Measurements from ENCODE around the gene ICA1. TPM values are rescaled to one million over a fixed set of nuclear protein-coding genes. Genes with fewer than 3 reads are reported as not detected.
A peak's percentile ranks its signal among the peaks of the same experiment; 100 is the strongest.

The ICA1 gene
- total RNA-seq (ENCODE audit: low replicate concordance) = 5.8 and 13.1 TPM in 2 replicates

GRCh38 chr7:8261711-8262695, at the start of gene ICA1:
TSS of gene ICA1 (minus strand) at chr7:8262167. CDS start at chr7:8235926, 26,241 bp downstream.
- Histone ChIP-seq H3K27ac (no peak within 1 kb of the TSS), H3K4me3 (peak within 1 kb of the TSS; percentile 77), H3F3A (ENCODE audit: low read depth) (no peaks in the 10 kb centered on the region), H3K27me3 (peaks cover 42% of the 10 kb centered on the region), H3K9me3 (ENCODE audit: low read depth) (no peaks in the 10 kb centered on the region), H4K20me1 (ENCODE audit: low read depth) (no peaks in the 10 kb centered on the region), H2AFZ (replicated peaks) (peak within 1 kb of the TSS; percentile 97), H3K36me3 (no peaks in the 10 kb centered on the region), H3K9ac (no peak within 1 kb of the TSS), H3K4me2 (peak within 1 kb of the TSS; percentile 90), H3K4me1 (no peaks in the 10 kb centered on the region), H3K79me2 (ENCODE audit: low read depth) (no peaks in the 10 kb centered on the region)
- TF ChIP-seq CTCF (IDR thresholded peaks at IDR 0.05) = peak; percentile 13
- TF ChIP-seq EZH2phosphoT487 (IDR thresholded peaks at IDR 0.05) = peak; percentile 12
- no peak for TF ChIP-seq EZH2 (IDR thresholded peaks at IDR 0.05)
- H3K27me3 Mint-ChIP-seq (ENCODE audit: insufficient read depth, low read depth) = peaks cover 25% of the 10 kb centered on the region
- no peak within 1 kb of the TSS for H3K27ac Mint-ChIP-seq
- DNase-seq (ENCODE audit: low spot score) = peak; percentile 91
- peak within 1 kb of the TSS; percentile 85 for H3K4me3 Mint-ChIP-seq
- H3K36me3 Mint-ChIP-seq = no peaks in the 10 kb centered on the region
- peaks cover 10% of the 10 kb centered on the region for H3K4me1 Mint-ChIP-seq
- no peaks in the 10 kb centered on the region for H3K9me3 Mint-ChIP-seq

- Histone ChIP-seq H4K20me1 (ENCODE audit: low read depth) (no peaks in the 10 kb centered on the region), H3K9ac (no peak overlapping the region), H3K27ac (no peak overlapping the region), H3K36me3 (no peaks in the 10 kb centered on the region), H3K4me2 (no peak overlapping the region), H3F3A (ENCODE audit: low read depth) (no peaks in the 10 kb centered on the region), H3K4me3 (no peak overlapping the region), H3K9me3 (ENCODE audit: low read depth) (peaks cover 15% of the 10 kb centered on the region), H3K79me2 (ENCODE audit: low read depth) (no peaks in the 10 kb centered on the region), H3K27me3 (no peaks in the 10 kb centered on the region), H3K4me1 (no peaks in the 10 kb centered on the region), H2AFZ (replicated peaks) (no peak overlapping the region)
- Mint-ChIP-seq H3K4me3 (no peak overlapping the region), H3K4me1 (no peaks in the 10 kb centered on the region), H3K27me3 (ENCODE audit: insufficient read depth, low read depth) (peaks cover 3% of the 10 kb centered on the region), H3K9me3 (peaks cover 20% of the 10 kb centered on the region), H3K36me3 (no peaks in the 10 kb centered on the region), H3K27ac (no peak overlapping the region)
- TF ChIP-seq EZH2phosphoT487 (IDR thresholded peaks at IDR 0.05) = no peak
- no peak for TF ChIP-seq CTCF (IDR thresholded peaks at IDR 0.05)
- TF ChIP-seq EZH2 (IDR thresholded peaks at IDR 0.05) = no peak
- DNase-seq (ENCODE audit: low spot score) = no peak
Measured at GRCh38 chr7:8310876-8311275, 48.9 kb upstream of the ICA1 start.

- H3K9me3 ChIP-seq (ENCODE audit: low read depth) = no peaks in the 10 kb centered on the region
- no peak for TF ChIP-seq EZH2 (IDR thresholded peaks at IDR 0.05)
- TF ChIP-seq EZH2phosphoT487 (IDR thresholded peaks at IDR 0.05) = no peak
- no peak for TF ChIP-seq CTCF (IDR thresholded peaks at IDR 0.05)
- Mint-ChIP-seq H3K4me3 (no peak overlapping the region), H3K4me1 (no peaks in the 10 kb centered on the region), H3K27ac (no peak overlapping the region), H3K36me3 (no peaks in the 10 kb centered on the region), H3K27me3 (ENCODE audit: insufficient read depth, low read depth) (peaks cover 3% of the 10 kb centered on the region), H3K9me3 (peaks cover 12% of the 10 kb centered on the region)
- H3K36me3 ChIP-seq = no peaks in the 10 kb centered on the region
- no peaks in the 10 kb centered on the region for H4K20me1 ChIP-seq (ENCODE audit: low read depth)
- H3K4me3 ChIP-seq = no peak overlapping the region
- no peak overlapping the region for H3K27ac ChIP-seq
- no peak overlapping the region for H3K4me2 ChIP-seq
- no peak overlapping the region for H2AFZ ChIP-seq (replicated peaks)
- H3K79me2 ChIP-seq (ENCODE audit: low read depth) = no peaks in the 10 kb centered on the region
- H3K4me1 ChIP-seq = no peaks in the 10 kb centered on the region
- H3F3A ChIP-seq (ENCODE audit: low read depth) = no peaks in the 10 kb centered on the region
- no peak for DNase-seq (ENCODE audit: low spot score)
- no peaks in the 10 kb centered on the region for H3K27me3 ChIP-seq
- no peak overlapping the region for H3K9ac ChIP-seq
Measured at GRCh38 chr7:8305625-8306388, 43.8 kb upstream of the ICA1 start.

Data from neural progenitor cell (in vitro differentiated cells).